Ishikawa (cell line): Measurements from ENCODE around the gene CBR1.

Experiments used
- CEBPB ChIP-seq: IDR thresholded peaks from 2 replicates; pipeline ENCODE4 v1.6.1; 2012
- CREB1 ChIP-seq: IDR thresholded peaks from 2 replicates; pipeline ENCODE4 v1.6.1; 2012; ENCODE audit warnings: low read depth
- EGR1 ChIP-seq: IDR thresholded peaks from 2 replicates; pipeline ENCODE4 v1.6.1; 2012
- EP300 ChIP-seq: IDR thresholded peaks from 2 replicates; pipeline ENCODE4 v1.6.1; 2012; ENCODE audit warnings: borderline replicate concordance
- MAX ChIP-seq: IDR thresholded peaks from 2 replicates; pipeline ENCODE4 v1.6.1; 2012
- NFIC ChIP-seq: IDR thresholded peaks from 2 replicates; pipeline ENCODE4 v1.6.1; 2012
- RAD21 ChIP-seq: IDR thresholded peaks from 2 replicates; pipeline ENCODE4 v1.6.1; 2012; ENCODE audit warnings: low read depth
- TAF1 ChIP-seq: IDR thresholded peaks from 2 replicates; pipeline ENCODE4 v1.6.1; 2012; ENCODE audit warnings: low read depth, mild to moderate bottlenecking
- YY1 ChIP-seq: IDR thresholded peaks from 2 replicates; pipeline ENCODE4 v1.6.1; 2012; ENCODE audit warnings: low read depth

- no peak for TF ChIP-seq CREB1
- no peak for TF ChIP-seq EP300
- TF ChIP-seq CEBPB: no peak
- TF ChIP-seq MAX: no peak
- TF ChIP-seq RAD21: no peak
- no peak for TF ChIP-seq EGR1
- no peak for TF ChIP-seq NFIC
- TF ChIP-seq YY1: no peak
- TF ChIP-seq TAF1: no peak
Measured at GRCh38 chr21:36099000-36099399, 29.2 kb downstream of the CBR1 start.
